Subcutaneous abdominal adipose tissue (tissue), 5 donors: ENCODE results near the gene SLC7A11.
"Not testable (repeated sequence)": the region's sequence is repeated elsewhere in the genome, so short reads cannot be mapped to it uniquely, and the experiment has no call there.

Experiments used
- H3K27ac ChIP-seq: one replicate; pipeline ENCODE4 v1.7.0; 2013; ENCODE audit warnings: low read depth, mild to moderate bottlenecking, inconsistent platforms, low read length, moderate library complexity
- H3K27me3 ChIP-seq, 5 donors: one replicate each; pipeline ENCODE4 v1.7.0; 2013; ENCODE audit warnings: low read length in 5 of 5, inconsistent platforms in 1 of 5; ENCODE audit not compliant: control insufficient read depth in 5 of 5, insufficient read depth in 4 of 5
- H3K36me3 ChIP-seq, 5 donors: one replicate each; pipeline ENCODE4 v1.7.0; 2013; ENCODE audit warnings: low read length in 5 of 5; ENCODE audit not compliant: control insufficient read depth in 5 of 5, insufficient read depth in 5 of 5
- H3K4me1 ChIP-seq, 5 donors: one replicate each; pipeline ENCODE4 v1.7.0; 2013; ENCODE audit warnings: low read length in 5 of 5, mild to moderate bottlenecking in 3 of 5, moderate library complexity in 1 of 5; ENCODE audit not compliant: control insufficient read depth in 5 of 5, insufficient read depth in 5 of 5
- H3K4me3 ChIP-seq, 5 donors: one replicate each; pipeline ENCODE4 v1.7.0; 2013; ENCODE audit warnings: low read length in 5 of 5, low read depth in 1 of 5
- H3K9ac ChIP-seq, 5 donors: one replicate each; pipeline ENCODE4 v1.7.0; 2013; ENCODE audit warnings: low read length in 5 of 5, mild to moderate bottlenecking in 4 of 5, moderate library complexity in 3 of 5
- H3K9me3 ChIP-seq, 5 donors: one replicate each; pipeline ENCODE4 v1.7.0; 2013; ENCODE audit warnings: low read length in 5 of 5; ENCODE audit not compliant: control insufficient read depth in 5 of 5
- donor health status: healthy.
- donor health status: healthy.
- donor health status: healthy.
- donor health status: healthy.
- donor health status: healthy.

SLC7A11 gene

GRCh38 chr4:138248058-138248457, 5.9 kb upstream of the SLC7A11 start:
- H3K27ac ChIP-seq, result no peak overlapping the region
- no peak overlapping the region for H3K9ac ChIP-seq
- H3K9me3 ChIP-seq, result no peaks in the 10 kb centered on the region
- H3K36me3 ChIP-seq, result no peaks in the 10 kb centered on the region
- H3K27me3 ChIP-seq, result no peaks in the 10 kb centered on the region
- no peak overlapping the region for H3K4me3 ChIP-seq
- no peaks in the 10 kb centered on the region for H3K4me1 ChIP-seq

GRCh38 chr4:138247643-138248042, 5.5 kb upstream of the SLC7A11 start:
- Histone ChIP-seq H3K4me1 (no peaks in the 10 kb centered on the region), H3K9ac (no peak overlapping the region), H3K27me3 (no peaks in the 10 kb centered on the region), H3K4me3 (no peak overlapping the region), H3K27ac (no peak overlapping the region), H3K9me3 (no peaks in the 10 kb centered on the region), H3K36me3 (no peaks in the 10 kb centered on the region)

GRCh38 chr4:138243369-138243768, 1.2 kb upstream of the SLC7A11 start:
- H3K4me1 ChIP-seq, result peaks cover 2 to 11% (median 8%) of the 10 kb centered on the region in 5 donors
- H3K9ac ChIP-seq, result no peak overlapping the region
- no peaks in the 10 kb centered on the region for H3K9me3 ChIP-seq
- H3K27ac ChIP-seq, result no peak overlapping the region
- no peaks in the 10 kb centered on the region for H3K27me3 ChIP-seq
- no peaks in the 10 kb centered on the region for H3K36me3 ChIP-seq
- H3K4me3 ChIP-seq, result no peak overlapping the region

GRCh38 chr4:138242834-138243156, 646 bp upstream of the SLC7A11 start:
- H3K27ac ChIP-seq, result no peak overlapping the region
- H3K9me3 ChIP-seq, result no peaks in the 10 kb centered on the region

GRCh38 chr4:138241281-138242075, 671 bp downstream of the SLC7A11 start:
- Histone ChIP-seq H3K4me1 (peaks cover 2 to 11% (median 8%) of the 10 kb centered on the region in 5 donors), H3K27ac (no peak overlapping the region), H3K36me3 (no peaks in the 10 kb centered on the region), H3K27me3 (no peaks in the 10 kb centered on the region), H3K9me3 (no peaks in the 10 kb centered on the region), H3K9ac (peak overlapping the region in 1 of 5 donors; percentile 31), H3K4me3 (peak overlapping the region; percentile 29 to 68 (median 53))

More at GRCh38 chr4:138242834-138243156, 646 bp upstream of the SLC7A11 start:
- Histone ChIP-seq H3K36me3 (no peaks in the 10 kb centered on the region), H3K4me1 (peaks cover 2 to 11% (median 8%) of the 10 kb centered on the region in 5 donors), H3K4me3 (peak overlapping the region in 3 of 5 donors; percentile 29 to 68 (median 53)), H3K27me3 (no peaks in the 10 kb centered on the region), H3K9ac (peak overlapping the region in 2 of 5 donors; percentile 32 to 37)

DNA sequence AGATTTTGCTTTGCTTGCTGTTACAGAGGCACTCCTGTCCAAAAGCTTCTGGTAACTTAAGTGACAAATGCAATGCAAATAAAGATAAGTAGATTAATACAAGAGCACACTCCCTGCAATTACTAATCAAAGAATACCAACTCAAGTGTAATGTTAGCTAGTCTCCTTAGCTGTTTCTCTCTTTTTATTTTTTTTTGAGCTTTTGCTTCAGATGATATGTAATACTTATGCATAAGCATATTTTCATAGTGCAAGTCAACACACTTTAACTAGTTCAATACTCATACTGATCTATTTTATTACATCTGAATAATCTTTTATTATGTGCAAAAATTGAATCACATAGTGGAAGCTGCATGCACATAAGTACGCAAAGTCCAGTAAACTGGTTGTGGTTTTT, 2.7 kb downstream of the SLC7A11 start:
- no peak overlapping the region for H3K4me3 ChIP-seq
- no peak overlapping the region for H3K9ac ChIP-seq
- H3K36me3 ChIP-seq, result no peaks in the 10 kb centered on the region
- no peaks in the 10 kb centered on the region for H3K27me3 ChIP-seq
- no peaks in the 10 kb centered on the region for H3K9me3 ChIP-seq
- H3K27ac ChIP-seq, result no peak overlapping the region
- H3K4me1 ChIP-seq, result peaks cover 2 to 11% (median 10%) of the 10 kb centered on the region in 5 donors

DNA sequence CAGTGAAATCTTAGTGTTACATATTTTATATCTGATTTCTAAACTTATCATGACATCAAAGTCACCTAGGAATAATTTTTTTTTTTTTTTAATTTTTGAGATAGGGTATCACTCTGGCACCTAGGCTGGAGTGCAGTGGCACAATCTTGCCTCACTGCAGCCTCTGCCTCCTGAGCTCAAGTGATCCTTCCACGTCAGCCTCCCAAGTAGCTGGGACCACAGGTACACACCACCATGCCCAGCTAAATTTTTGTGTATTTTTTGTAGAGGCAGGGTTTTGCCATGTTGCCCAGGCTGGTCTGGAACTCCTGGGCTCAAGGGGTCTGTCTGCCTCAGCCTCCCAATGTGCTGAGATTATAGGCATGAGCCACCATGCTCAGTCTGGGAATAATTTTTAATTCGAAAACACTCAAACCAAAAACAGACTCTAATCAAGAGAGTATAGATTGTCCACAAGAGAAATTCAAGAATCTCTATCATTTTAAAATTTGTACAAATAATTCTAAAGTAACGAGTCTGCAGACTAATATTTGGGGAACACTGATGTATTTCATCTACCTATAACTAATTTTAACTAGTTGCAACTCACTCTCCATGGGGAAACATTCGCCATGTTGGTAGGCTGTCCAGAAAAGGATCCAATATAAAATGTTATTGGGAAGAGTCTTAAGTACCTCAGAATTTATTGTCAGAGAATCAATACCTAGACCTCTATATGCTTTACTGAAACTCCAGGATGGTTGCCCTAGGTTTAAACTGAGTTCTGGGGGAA, 3.4 kb downstream of the SLC7A11 start:
- no peaks in the 10 kb centered on the region for H3K9me3 ChIP-seq

DNA sequence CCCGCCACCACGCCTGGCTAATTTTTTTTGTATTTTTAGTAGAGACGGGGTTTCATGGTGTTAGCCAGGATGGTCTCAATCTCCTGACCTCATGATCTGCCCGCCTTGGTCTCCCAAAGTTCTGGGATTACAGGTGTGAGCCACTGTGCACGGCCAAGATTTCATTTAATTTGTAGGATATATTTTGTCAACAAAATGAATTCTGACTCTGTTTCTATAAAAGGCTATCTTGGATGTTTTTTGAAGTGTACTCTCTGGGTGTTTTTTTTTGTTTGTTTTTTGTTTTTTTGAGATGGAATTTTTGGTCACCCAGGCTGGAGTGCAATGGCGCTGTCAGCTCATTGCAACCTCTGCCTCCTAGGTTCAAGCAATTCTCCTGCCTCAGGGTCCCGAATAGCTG, 5.0 kb downstream of the SLC7A11 start:
- H3K36me3 ChIP-seq, H3K9ac ChIP-seq, H3K9me3 ChIP-seq, H3K4me3 ChIP-seq, H3K4me1 ChIP-seq, H3K27me3 ChIP-seq, H3K27ac ChIP-seq: not testable (repeated sequence)

More for the DNA sequence above, 3.4 kb downstream of the SLC7A11 start:
- H3K27ac ChIP-seq, result no peak overlapping the region
- H3K4me1 ChIP-seq, result peaks cover 2 to 11% (median 10%) of the 10 kb centered on the region in 5 donors
- H3K9ac ChIP-seq, result no peak overlapping the region
- H3K27me3 ChIP-seq, result no peaks in the 10 kb centered on the region
- no peak overlapping the region for H3K4me3 ChIP-seq
- H3K36me3 ChIP-seq, result no peaks in the 10 kb centered on the region

DNA sequence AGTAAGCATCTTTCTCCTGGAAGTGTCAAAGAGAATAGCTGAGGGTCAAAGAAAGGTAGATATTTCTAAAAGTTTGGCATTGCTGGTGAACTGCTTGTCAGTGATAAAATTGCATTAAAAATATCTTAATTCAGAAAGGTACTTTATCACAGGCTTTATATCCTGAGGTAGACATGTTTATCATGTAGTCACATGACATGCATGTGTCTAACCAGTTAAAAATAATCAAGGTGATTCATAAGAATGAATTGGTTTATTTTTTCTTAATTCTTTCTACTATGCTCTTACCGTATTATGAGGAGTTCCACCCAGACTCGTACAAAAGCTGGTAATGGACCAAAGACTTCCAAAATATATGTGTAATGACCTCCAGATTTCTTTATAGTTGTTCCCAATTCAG, 6.1 kb downstream of the SLC7A11 start:
- H3K9ac ChIP-seq, result no peak overlapping the region
- no peaks in the 10 kb centered on the region for H3K36me3 ChIP-seq
- H3K27me3 ChIP-seq, result no peaks in the 10 kb centered on the region
- no peak overlapping the region for H3K4me3 ChIP-seq
- no peak overlapping the region for H3K27ac ChIP-seq
- H3K9me3 ChIP-seq, result no peaks in the 10 kb centered on the region
- H3K4me1 ChIP-seq, result peaks cover 0 to 4% (median 0%) of the 10 kb centered on the region in 5 donors

GRCh38 chr4:138235419-138235952, 6.7 kb downstream of the SLC7A11 start:
- Histone ChIP-seq H3K9ac (no peak overlapping the region), H3K27me3 (no peaks in the 10 kb centered on the region), H3K9me3 (no peaks in the 10 kb centered on the region), H3K27ac (no peak overlapping the region), H3K36me3 (no peaks in the 10 kb centered on the region), H3K4me3 (no peak overlapping the region), H3K4me1 (peaks cover 0 to 4% (median 0%) of the 10 kb centered on the region in 5 donors)
